Tongue (tissue), 2 donors: ENCODE data around the gene TFAP2A. TPM values are rescaled to one million over a fixed set of nuclear protein-coding genes. Genes with fewer than 3 reads are reported as not detected.

Experiments
- DNase-seq: peaks from one replicate; pipeline ENCODE4 v3.0.0-alpha.2; 2015
- total RNA-seq: library from RNA; depleted of rRNA; stranded (reverse); fragments of >200 nt; gene quantifications from one replicate; pipeline ENCODE4 v1.2.3, GENCODE V29; 2014

TFAP2A gene
- total RNA-seq, 1 donor from 2014 or later, result 6.7 TPM

GRCh38 chr6:10425975-10426780, 11.3 kb upstream of the TFAP2A start:
- DNase-seq, result peak; percentile 50

- DNase-seq, result peak; percentile 31
Measured at GRCh38 chr6:10425176-10425974, 10.5 kb upstream of the TFAP2A start.

- no peak for DNase-seq
Measured at GRCh38 chr6:10424040-10424439, 9.2 kb upstream of the TFAP2A start.

GRCh38 chr6:10422737-10423034, 7.8 kb upstream of the TFAP2A start:
- no peak for DNase-seq

- no peak for DNase-seq
Measured at GRCh38 chr6:10421921-10422736, 7.3 kb upstream of the TFAP2A start.

- DNase-seq, result peak; percentile 16
Measured at GRCh38 chr6:10421158-10421920, 6.5 kb upstream of the TFAP2A start.

- DNase-seq, result no peak
Measured at GRCh38 chr6:10420546-10421157, 5.8 kb upstream of the TFAP2A start.

- peak; percentile 1 for DNase-seq
Measured at GRCh38 chr6:10419749-10420545, 5.1 kb upstream of the TFAP2A start.

GRCh38 chr6:10418862-10419748, 4.2 kb upstream of the TFAP2A start:
- DNase-seq, result peak; percentile 37

GRCh38 chr6:10418361-10418861, 3.5 kb upstream of the TFAP2A start:
- peak; percentile 3 for DNase-seq

- DNase-seq, result peak; percentile 14
Measured at GRCh38 chr6:10417681-10418104, 2.8 kb upstream of the TFAP2A start.

GRCh38 chr6:10416863-10417641, 2.2 kb upstream of the TFAP2A start:
- DNase-seq, result peak; percentile 26

- peak; percentile 4 for DNase-seq
Measured at GRCh38 chr6:10416516-10416862, 1.6 kb upstream of the TFAP2A start.

- peak; percentile 8 for DNase-seq
Measured at GRCh38 chr6:10415617-10416480, 975 bp upstream of the TFAP2A start.

GRCh38 chr6:10413850-10414738, 780 bp downstream of the TFAP2A start:
- peak; percentile 42 for DNase-seq

GRCh38 chr6:10413262-10413849, 1.5 kb downstream of the TFAP2A start:
- no peak for DNase-seq
